PC-3 (cell line): Measurements from ENCODE around the gene KRTAP5-10. TPM values are rescaled to one million over a fixed set of nuclear protein-coding genes. Genes with fewer than 3 reads are reported as not detected.

Source experiments
- ATAC-seq: fragments of 200-7000 bp; cut with Tn5 transposase; 2 replicates; pipeline ENCODE4 v1.9.1; 2020; ENCODE audit warnings: mild to moderate bottlenecking, moderate library complexity
- BruUV-seq: library from RNA; stranded (reverse); fragments of 400-500 nt; replicated peaks from 2 replicates; lab custom pipeline; 2021; lab: Mats Ljungman, UMichigan
- CTCF ChIA-PET: fragments of 300-600 bp; sonication (Branson Sonifier 250); formaldehyde crosslinking; loops from one replicate; lab custom pipeline; 2022; ENCODE audit warnings: antibody characterized with exemption; lab: Charles Lee
- POLR2A ChIA-PET: fragments of 300-600 bp; sonication (Branson Sonifier 250); formaldehyde crosslinking; loops from one replicate; lab custom pipeline; 2022; ENCODE audit warnings: antibody characterized with exemption; ENCODE audit not compliant: unreplicated experiment; lab: Charles Lee
- DNase-seq: peaks from one replicate; pipeline ENCODE4 v3.0.0-alpha.2; 2015
- H2AFZ ChIP-seq: fragments of 300-600 bp; sonication (generic); 2 replicates; pipeline ENCODE4 v1.6.0; 2016; ENCODE audit warnings: antibody characterized with exemption, low read length
- H3F3A ChIP-seq: fragments of 300-600 bp; sonication (generic); one replicate; pipeline ENCODE4 v1.6.0; 2017; ENCODE audit warnings: antibody characterized with exemption, low read length, control low read depth, mild to moderate bottlenecking; ENCODE audit not compliant: unreplicated experiment
- H3K27ac ChIP-seq: fragments of 300-600 bp; sonication (generic); 2 replicates; pipeline ENCODE4 v1.5.1; 2016; ENCODE audit warnings: mild to moderate bottlenecking, low read length
- H3K27me3 ChIP-seq: fragments of 300-600 bp; sonication (generic); 2 replicates; pipeline ENCODE4 v1.6.1; 2016; ENCODE audit warnings: low read length, mixed read lengths
- H3K36me3 ChIP-seq: fragments of 300-600 bp; sonication (generic); 2 replicates; pipeline ENCODE4 v1.6.1; 2016; ENCODE audit warnings: low read depth, mixed run types, low read length, mixed read lengths
- H3K4me1 ChIP-seq: fragments of 300-600 bp; sonication (generic); 2 replicates; pipeline ENCODE4 v1.5.1; 2016; ENCODE audit warnings: low read length; ENCODE audit not compliant: insufficient read depth
- H3K4me2 ChIP-seq: fragments of 300-600 bp; sonication (generic); 2 replicates; pipeline ENCODE4 v1.6.0; 2016; ENCODE audit warnings: low read length
- H3K4me3 ChIP-seq: fragments of 300-600 bp; sonication (generic); 2 replicates; pipeline ENCODE4 v1.5.1; 2016; ENCODE audit warnings: mild to moderate bottlenecking, low read length, mixed read lengths
- H3K79me2 ChIP-seq: fragments of 300-600 bp; sonication (generic); 2 replicates; pipeline ENCODE4 v1.6.1; 2017; ENCODE audit warnings: low read length, mixed read lengths
- H3K9ac ChIP-seq: fragments of 300-600 bp; sonication (generic); 2 replicates; pipeline ENCODE4 v1.6.0; 2016; ENCODE audit warnings: mild to moderate bottlenecking, low read length
- H3K9me2 ChIP-seq: fragments of 300-600 bp; sonication (generic); replicated peaks from 2 replicates; pipeline ENCODE4 v1.6.1; 2016; ENCODE audit warnings: mixed run types, low read length, mixed read lengths
- H3K9me3 ChIP-seq: fragments of 300-600 bp; sonication (generic); 2 replicates; pipeline ENCODE4 v1.6.1; 2016; ENCODE audit warnings: low read length, mixed read lengths
- H4K20me1 ChIP-seq: fragments of 300-600 bp; sonication (generic); 2 replicates; pipeline ENCODE4 v1.6.1; 2016; ENCODE audit warnings: low read length, mixed read lengths
- EZH2 ChIP-seq: fragments of 300-600 bp; sonication (generic); IDR thresholded peaks from one replicate; pipeline ENCODE4 v1.6.1; 2017; ENCODE audit warnings: antibody characterized with exemption, mild to moderate bottlenecking, low read length; ENCODE audit not compliant: unreplicated experiment
- EZH2phosphoT487 ChIP-seq: fragments of 300-600 bp; sonication (generic); IDR thresholded peaks from 2 replicates; pipeline ENCODE4 v1.6.1; 2018; ENCODE audit warnings: mild to moderate bottlenecking, antibody characterized with exemption, low read length, borderline replicate concordance
- intact Hi-C: fragments of 100-400 bp; cut with micrococcal nuclease; formaldehyde crosslinking; loops from 2 replicates; pipeline ENCODE4 v1.9.0; 2023
- total RNA-seq: library from RNA; depleted of rRNA; stranded (reverse); fragments of >200 nt; gene quantifications from 2 replicates; pipeline ENCODE4 v1.2.3, GENCODE V29; 2014
- TF ChIP-seq, protein P1 (sequence below): fragments of 300-600 bp; sonication (generic); conservative IDR thresholded peaks from 2 replicates; pipeline ENCODE4 v1.5.1; 2017; ENCODE audit warnings: antibody characterized with exemption, low read depth, mild to moderate bottlenecking, low read length

KRTAP5-10 gene
- total RNA-seq, 1 experiment from 2014 or later = not detected

DNA sequence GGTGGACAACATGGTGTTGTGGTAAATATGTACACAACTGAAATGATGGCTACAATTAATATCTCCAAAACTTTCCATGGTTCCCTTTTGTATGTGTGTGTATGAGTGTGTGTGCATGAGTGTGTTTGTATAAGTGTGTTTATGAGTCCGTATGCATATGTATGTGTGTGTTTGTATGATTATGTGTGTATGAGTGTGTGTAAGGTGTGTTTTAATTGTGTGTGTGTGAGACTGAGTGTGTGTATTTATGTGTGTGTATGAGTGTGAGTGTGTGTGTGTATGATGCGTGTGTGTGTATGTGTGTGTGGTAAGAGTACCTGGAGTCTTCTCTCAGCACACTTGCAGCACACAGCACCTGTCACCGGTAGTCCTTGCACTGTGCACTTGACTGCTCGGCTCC is 9.3 kb upstream of the KRTAP5-10 start:
- no peaks in the 10 kb centered on the region for H3K79me2 ChIP-seq
- BruUV-seq = no TSS peak
- no peaks in the 10 kb centered on the region for H3K36me3 ChIP-seq
- no peak for TF ChIP-seq EZH2
- no peak for TF ChIP-seq EZH2phosphoT487
- TF ChIP-seq, protein P1, sequence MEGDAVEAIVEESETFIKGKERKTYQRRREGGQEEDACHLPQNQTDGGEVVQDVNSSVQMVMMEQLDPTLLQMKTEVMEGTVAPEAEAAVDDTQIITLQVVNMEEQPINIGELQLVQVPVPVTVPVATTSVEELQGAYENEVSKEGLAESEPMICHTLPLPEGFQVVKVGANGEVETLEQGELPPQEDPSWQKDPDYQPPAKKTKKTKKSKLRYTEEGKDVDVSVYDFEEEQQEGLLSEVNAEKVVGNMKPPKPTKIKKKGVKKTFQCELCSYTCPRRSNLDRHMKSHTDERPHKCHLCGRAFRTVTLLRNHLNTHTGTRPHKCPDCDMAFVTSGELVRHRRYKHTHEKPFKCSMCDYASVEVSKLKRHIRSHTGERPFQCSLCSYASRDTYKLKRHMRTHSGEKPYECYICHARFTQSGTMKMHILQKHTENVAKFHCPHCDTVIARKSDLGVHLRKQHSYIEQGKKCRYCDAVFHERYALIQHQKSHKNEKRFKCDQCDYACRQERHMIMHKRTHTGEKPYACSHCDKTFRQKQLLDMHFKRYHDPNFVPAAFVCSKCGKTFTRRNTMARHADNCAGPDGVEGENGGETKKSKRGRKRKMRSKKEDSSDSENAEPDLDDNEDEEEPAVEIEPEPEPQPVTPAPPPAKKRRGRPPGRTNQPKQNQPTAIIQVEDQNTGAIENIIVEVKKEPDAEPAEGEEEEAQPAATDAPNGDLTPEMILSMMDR = no peak
- H3K27me3 ChIP-seq = no peaks in the 10 kb centered on the region; the same call in 1 of the 2 replicates
- H3K4me1 ChIP-seq = no peaks in the 10 kb centered on the region
- DNase-seq = no peak
- no peak overlapping the region for H2AFZ ChIP-seq
- no peak overlapping the region for H3K9ac ChIP-seq
- no peaks in the 10 kb centered on the region for H3K9me3 ChIP-seq
- no peak for ATAC-seq
- POLR2A ChIA-PET = no interaction called here
- no peak overlapping the region for H3K27ac ChIP-seq
- intact Hi-C loops = no loop called here
- H3K4me2 ChIP-seq = no peak overlapping the region
- H4K20me1 ChIP-seq = no peaks in the 10 kb centered on the region
- CTCF ChIA-PET = no interaction called here
- H3K4me3 ChIP-seq = no peak overlapping the region
- H3F3A ChIP-seq = no peaks in the 10 kb centered on the region
- no peaks in the 10 kb centered on the region for H3K9me2 ChIP-seq

DNA sequence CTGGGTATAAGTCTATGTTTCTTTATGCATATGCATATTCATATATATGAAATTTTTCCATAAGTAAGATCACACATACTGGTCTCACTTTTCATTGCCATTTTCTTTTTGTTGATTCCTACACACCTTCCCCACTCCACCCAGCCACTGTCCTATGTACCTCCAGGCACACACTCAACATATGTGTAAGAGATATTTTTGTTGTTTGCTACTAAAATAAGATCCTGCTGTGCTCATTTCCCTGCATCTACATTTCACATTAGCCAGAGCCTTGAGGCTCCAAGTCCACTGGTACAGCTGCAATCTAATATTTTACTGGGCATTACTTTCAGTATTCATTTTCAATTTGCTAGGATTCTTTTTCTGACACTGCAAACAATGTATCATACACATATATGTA is 8.1 kb upstream of the KRTAP5-10 start:
- Histone ChIP-seq H3K27ac (no peak overlapping the region), H3K9me3 (no peaks in the 10 kb centered on the region), H4K20me1 (no peaks in the 10 kb centered on the region), H3K9ac (no peak overlapping the region), H3K4me1 (peaks cover 7% of the 10 kb centered on the region; the same call in 1 of the 2 replicates), H3K4me3 (no peak overlapping the region), H3K36me3 (no peaks in the 10 kb centered on the region), H2AFZ (no peak overlapping the region), H3K4me2 (no peak overlapping the region), H3K27me3 (no peaks in the 10 kb centered on the region), H3F3A (no peaks in the 10 kb centered on the region), H3K9me2 (no peaks in the 10 kb centered on the region), H3K79me2 (no peaks in the 10 kb centered on the region)
- TF ChIP-seq, protein P1 = no peak
- no peak for TF ChIP-seq EZH2
- no peak for TF ChIP-seq EZH2phosphoT487
- intact Hi-C loops = no loop called here
- DNase-seq = no peak
- ChIA-PET POLR2A (no interaction called here), CTCF (no interaction called here)
- no TSS peak for BruUV-seq
- ATAC-seq = no peak

DNA sequence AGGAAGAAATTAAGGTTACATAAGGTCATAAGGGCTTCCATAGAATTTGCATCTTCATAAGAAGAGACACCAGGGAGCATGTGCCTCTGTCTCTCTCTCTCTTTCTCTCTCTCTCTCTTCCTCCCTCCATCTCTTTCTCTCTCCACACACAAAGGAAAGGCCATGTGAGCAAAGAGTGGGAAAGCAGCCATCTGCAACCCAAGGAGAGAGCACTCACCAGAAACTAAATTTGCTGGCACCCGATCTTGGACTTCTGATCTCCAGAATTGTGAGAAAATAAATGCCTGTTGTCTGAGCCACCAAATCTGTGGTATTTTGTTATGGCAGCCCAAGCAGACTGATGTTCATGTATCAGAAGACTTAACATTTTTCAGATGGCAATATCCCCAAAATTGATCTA is 6.4 kb upstream of the KRTAP5-10 start:
- intact Hi-C loops = no loop called here
- Histone ChIP-seq H4K20me1 (no peaks in the 10 kb centered on the region), H3K27me3 (no peaks in the 10 kb centered on the region), H3K9ac (no peak overlapping the region), H3K4me1 (peaks cover 18% of the 10 kb centered on the region), H2AFZ (no peak overlapping the region), H3K36me3 (no peaks in the 10 kb centered on the region), H3K9me3 (no peaks in the 10 kb centered on the region), H3K79me2 (no peaks in the 10 kb centered on the region), H3K4me3 (no peak overlapping the region), H3K27ac (no peak overlapping the region), H3K4me2 (no peak overlapping the region), H3F3A (no peaks in the 10 kb centered on the region), H3K9me2 (no peaks in the 10 kb centered on the region)
- DNase-seq = no peak
- ChIA-PET CTCF (no interaction called here), POLR2A (no interaction called here)
- BruUV-seq = no TSS peak
- TF ChIP-seq EZH2phosphoT487 = no peak
- TF ChIP-seq EZH2 = no peak
- TF ChIP-seq, protein P1 = no peak
- no peak for ATAC-seq
